GM18520 (cell line): ENCODE results near the gene PCLAF.
"Not testable (repeated sequence)": the region's sequence is repeated elsewhere in the genome, so short reads cannot be mapped to it uniquely, and the experiment has no call there.

ENCODE experiments used
- ATAC-seq: cut with Tn5 transposase; IDR thresholded peaks from one replicate; pipeline ENCODE4 v1.9.1; 2021; ENCODE audit not compliant: unreplicated experiment

The PCLAF gene

GRCh38 chr15:64326458-64326857 is 54.8 kb downstream of the PCLAF start:
- ATAC-seq = not testable (repeated sequence)

GRCh38 chr15:64324165-64324877 is 56.9 kb downstream of the PCLAF start:
- no peak for ATAC-seq

- ATAC-seq = no peak
Observed at GRCh38 chr15:64315216-64315615, 66.0 kb downstream of the PCLAF start.

GRCh38 chr15:64314456-64314855 is 66.8 kb downstream of the PCLAF start:
- ATAC-seq = no peak
